IPS-NIHi11 (cell line): ENCODE data around the gene ATOH8.

ENCODE experiments used
- DNase-seq: peaks from one replicate; pipeline ENCODE4 v3.0.0; 2012; ENCODE audit warnings: mixed read lengths, low spot score

Gene ATOH8

GRCh38 chr2:85770369-85770768, 16.6 kb downstream of the ATOH8 start:
- DNase-seq = no peak

- DNase-seq = no peak
Measured at GRCh38 chr2:85770786-85771409, 17.1 kb downstream of the ATOH8 start.

GRCh38 chr2:85771486-85771885, 17.7 kb downstream of the ATOH8 start:
- DNase-seq = no peak

GRCh38 chr2:85772019-85772745, 18.4 kb downstream of the ATOH8 start:
- DNase-seq = peak; percentile 73

GRCh38 chr2:85772841-85773491, 19.2 kb downstream of the ATOH8 start:
- no peak for DNase-seq

GRCh38 chr2:85773692-85774091, 19.9 kb downstream of the ATOH8 start:
- no peak for DNase-seq

- DNase-seq = no peak
Measured at GRCh38 chr2:85774126-85774978, 20.6 kb downstream of the ATOH8 start.

GRCh38 chr2:85775406-85776381, 21.9 kb downstream of the ATOH8 start:
- DNase-seq = no peak

GRCh38 chr2:85776672-85777071, 22.9 kb downstream of the ATOH8 start:
- DNase-seq = no peak

GRCh38 chr2:85777441-85777861, 23.7 kb downstream of the ATOH8 start:
- DNase-seq = no peak

GRCh38 chr2:85778646-85779379, 25.0 kb downstream of the ATOH8 start:
- DNase-seq = no peak

GRCh38 chr2:85779641-85780315, 26.0 kb downstream of the ATOH8 start:
- no peak for DNase-seq

- DNase-seq = no peak
Measured at GRCh38 chr2:85780316-85781012, 26.7 kb downstream of the ATOH8 start.

GRCh38 chr2:85781013-85781332, 27.2 kb downstream of the ATOH8 start:
- DNase-seq = no peak

- peak; percentile 75 for DNase-seq
Measured at GRCh38 chr2:85783796-85784195, 30.0 kb downstream of the ATOH8 start.

- no peak for DNase-seq
Measured at GRCh38 chr2:85784474-85784986, 30.7 kb downstream of the ATOH8 start.

- peak; percentile 57 for DNase-seq
Measured at GRCh38 chr2:85785027-85785822, 31.4 kb downstream of the ATOH8 start.

GRCh38 chr2:85785871-85786270, 32.1 kb downstream of the ATOH8 start:
- DNase-seq = no peak
